Thymus (tissue), 11 donors: ENCODE results near the gene LIN7A. TPM values are rescaled to one million over a fixed set of nuclear protein-coding genes. Genes with fewer than 3 reads are reported as not detected.

Experiments
- DNase-seq, 9 donors: peaks; one replicate each; pipeline ENCODE4 v3.0.0-alpha.2; 2013; ENCODE audit warnings: low spot score in 9 of 9, low read depth in 6 of 9, missing footprints in 1 of 9
- H3K27ac ChIP-seq, 2 donors: one replicate each; pipeline ENCODE4 v1.5.1; 2013; ENCODE audit warnings: control low read depth in 1 of 2, low read depth in 1 of 2, low read length in 1 of 2, mild to moderate bottlenecking in 1 of 2, moderate library complexity in 1 of 2
- H3K27me3 ChIP-seq, 2 donors: one replicate each; pipeline ENCODE4 v1.5.1; 2013; ENCODE audit warnings: low read length in 1 of 2; ENCODE audit not compliant: control insufficient read depth in 2 of 2, insufficient read depth in 1 of 2
- H3K36me3 ChIP-seq, 2 donors: one replicate each; pipeline ENCODE4 v1.5.1; 2013; ENCODE audit warnings: low read length in 1 of 2, mild to moderate bottlenecking in 1 of 2, moderate library complexity in 1 of 2; ENCODE audit not compliant: control insufficient read depth in 2 of 2, insufficient read depth in 2 of 2
- H3K4me1 ChIP-seq, 2 donors: one replicate each; pipeline ENCODE4 v1.5.1; 2013; ENCODE audit warnings: low read length in 2 of 2; ENCODE audit not compliant: control insufficient read depth in 2 of 2, insufficient read depth in 2 of 2
- H3K4me3 ChIP-seq, 2 donors: one replicate each; pipeline ENCODE4 v1.5.1; 2013; ENCODE audit warnings: low read length in 2 of 2, control low read depth in 1 of 2, mild to moderate bottlenecking in 1 of 2
- H3K9me3 ChIP-seq, 2 donors: one replicate each; pipeline ENCODE4 v1.5.1; 2013; ENCODE audit warnings: low read length in 1 of 2, mild to moderate bottlenecking in 1 of 2; ENCODE audit not compliant: control insufficient read depth in 2 of 2, insufficient read depth in 1 of 2
- WGBS: extraction: QIAGEN DNeasy Blood & Tissue Kit; methylation state at CpG from one replicate; pipeline ENCODE4 v1.1.7; 2013; 5-methylcytosine and 5-hydroxymethylcytosine counted together
- polyA plus RNA-seq: library from polyadenylated mRNA; stranded (reverse); fragments of 200-250 nt; gene quantifications from one replicate; pipeline ENCODE4 v1.2.3, GENCODE V29; 2013
- total RNA-seq: library from RNA; stranded (reverse); fragments of 120-200 nt; gene quantifications from one replicate; pipeline ENCODE4 v1.2.4, GENCODE V29; 2013
- donor health status: healthy.

The LIN7A gene
- total and polyA plus RNA-seq, 2 donors: 0.57 to 0.76 TPM

DNA sequence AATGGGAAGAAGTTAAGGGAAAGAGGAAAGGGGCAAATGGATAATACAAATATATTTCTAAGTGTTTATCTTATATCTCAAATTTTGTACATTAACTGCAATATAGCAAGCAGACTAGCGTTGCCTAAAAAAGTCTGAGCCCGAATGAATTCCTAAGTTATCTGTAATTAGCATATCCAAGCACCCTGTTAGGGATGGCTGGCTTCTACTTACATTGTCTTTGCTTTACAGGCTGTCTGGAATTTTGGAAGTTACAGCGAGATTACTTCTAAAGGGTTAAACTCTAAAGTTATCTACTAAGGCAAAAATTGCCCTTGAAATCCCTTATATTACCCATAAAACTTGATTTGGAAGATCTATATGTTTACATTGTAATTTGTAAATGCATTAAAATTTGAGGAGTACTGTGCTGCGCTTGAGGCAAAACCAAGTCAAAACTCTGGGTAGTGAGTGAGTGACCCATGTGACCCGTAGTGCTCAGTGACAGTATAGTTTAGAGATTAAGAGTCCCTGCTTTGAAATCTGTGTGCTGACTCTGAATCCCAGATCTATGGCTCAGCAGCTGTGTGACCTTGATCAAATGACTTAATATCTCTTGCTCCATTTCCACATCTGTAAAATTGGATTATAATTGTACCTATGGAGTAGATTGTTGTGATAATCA, 17.3 kb upstream of the LIN7A start:
- Histone ChIP-seq H3K9me3 (no peaks in the 10 kb centered on the region), H3K4me3 (no peak overlapping the region), H3K27ac (no peak overlapping the region), H3K4me1 (no peaks in the 10 kb centered on the region), H3K36me3 (no peaks in the 10 kb centered on the region), H3K27me3 (no peaks in the 10 kb centered on the region)
- 64% methylated on average over 5 of the region's 5 CpGs for WGBS
- no peak for DNase-seq

- no peak overlapping the region for H3K4me3 ChIP-seq
- no peaks in the 10 kb centered on the region for H3K4me1 ChIP-seq
- no peaks in the 10 kb centered on the region for H3K9me3 ChIP-seq
- no peak overlapping the region for H3K27ac ChIP-seq
- H3K27me3 ChIP-seq: no peaks in the 10 kb centered on the region
- H3K36me3 ChIP-seq: no peaks in the 10 kb centered on the region
- no peak for DNase-seq
These were observed 14.7 kb upstream of the LIN7A start for GRCh38 chr12:80952443-80952842.

DNA sequence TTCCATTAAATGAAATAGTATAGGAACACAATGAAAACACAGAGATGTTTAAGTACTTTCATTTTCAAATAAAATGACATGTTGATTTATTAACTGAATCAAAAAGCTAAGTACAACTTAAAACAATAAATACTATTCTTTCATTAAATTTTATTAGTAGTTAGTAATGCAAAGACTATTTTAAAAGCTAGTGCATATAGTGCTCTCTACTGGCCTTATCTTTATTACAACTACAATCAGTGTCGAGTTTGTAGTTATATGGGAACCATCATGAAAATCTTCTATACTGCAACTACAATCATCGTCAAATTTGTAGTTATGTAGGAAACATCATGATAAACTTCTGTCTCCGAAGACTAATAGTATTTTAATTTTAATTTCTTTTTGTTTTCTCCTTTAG, 8.9 kb upstream of the LIN7A start:
- H3K27ac ChIP-seq: no peak overlapping the region
- WGBS: 82% methylated on average over 3 of the region's 3 CpGs
- no peak for DNase-seq
- no peaks in the 10 kb centered on the region for H3K36me3 ChIP-seq
- H3K4me3 ChIP-seq: no peak overlapping the region
- no peaks in the 10 kb centered on the region for H3K4me1 ChIP-seq
- no peaks in the 10 kb centered on the region for H3K9me3 ChIP-seq
- H3K27me3 ChIP-seq: no peaks in the 10 kb centered on the region

DNA sequence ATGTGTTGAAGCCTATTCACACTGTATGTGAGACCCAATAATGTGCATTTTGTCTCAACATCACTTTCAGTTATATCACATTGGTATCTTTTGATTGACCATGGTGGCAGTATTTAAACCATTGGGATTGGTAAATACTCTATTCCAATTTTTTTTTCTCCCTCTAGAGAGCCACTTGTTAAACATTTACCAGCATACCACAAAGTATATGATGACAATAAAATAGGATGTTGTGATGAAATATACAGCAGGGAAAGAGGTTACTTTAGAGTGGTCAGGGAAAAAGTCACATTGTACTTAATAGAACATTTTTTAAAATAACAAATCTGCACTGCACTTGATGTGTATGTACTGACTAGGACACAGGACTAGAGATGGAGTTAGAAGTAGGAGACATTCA, 5.6 kb upstream of the LIN7A start:
- Histone ChIP-seq H3K27me3 (peaks cover 2 to 10% of the 10 kb centered on the region in 2 donors), H3K9me3 (no peaks in the 10 kb centered on the region), H3K27ac (no peak overlapping the region), H3K4me3 (no peak overlapping the region), H3K4me1 (no peaks in the 10 kb centered on the region), H3K36me3 (no peaks in the 10 kb centered on the region)
- DNase-seq: no peak

- H3K27me3 ChIP-seq: peaks cover 14 to 25% of the 10 kb centered on the region in 2 donors
- WGBS: 98% methylated on average over 1 of the region's 1 CpG
- no peaks in the 10 kb centered on the region for H3K36me3 ChIP-seq
- peaks cover 0 to 2% of the 10 kb centered on the region in 2 donors for H3K9me3 ChIP-seq
- DNase-seq: no peak
- no peak overlapping the region for H3K27ac ChIP-seq
- H3K4me1 ChIP-seq: no peaks in the 10 kb centered on the region
- no peak overlapping the region for H3K4me3 ChIP-seq
These were observed 4.2 kb upstream of the LIN7A start for GRCh38 chr12:80941916-80942315.

DNA sequence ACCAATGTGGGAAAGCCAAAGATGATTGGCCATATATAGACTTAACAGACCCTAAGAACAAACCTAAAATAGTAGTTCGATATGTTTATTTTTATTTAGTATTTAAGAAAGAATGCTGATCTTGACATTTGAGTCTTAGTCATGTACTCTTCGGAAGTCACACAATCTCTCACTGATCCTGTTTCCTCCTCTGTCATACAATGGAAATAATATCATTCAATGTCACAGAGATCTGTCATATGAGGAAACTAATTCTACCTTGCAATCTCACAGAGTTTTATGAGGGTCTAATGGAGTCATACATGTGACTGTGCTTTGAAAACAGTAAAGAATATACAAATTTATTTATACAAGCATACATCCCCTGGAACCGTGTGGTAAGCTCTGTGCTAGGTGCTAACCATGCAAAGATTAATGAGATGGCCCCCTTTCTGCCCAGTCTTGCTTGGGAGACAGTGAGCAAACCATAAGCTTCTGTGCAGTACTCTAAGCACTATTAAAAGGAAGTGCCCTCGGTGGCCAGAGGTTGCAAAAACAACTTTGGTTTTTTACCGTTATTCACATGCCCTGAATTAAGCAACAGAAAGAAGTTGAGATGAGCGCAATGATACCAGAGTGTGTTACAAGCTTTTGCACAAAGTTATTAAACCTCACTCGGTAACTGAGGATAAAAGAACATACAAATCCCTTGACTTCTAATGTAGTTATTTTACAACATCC, 1.7 kb upstream of the LIN7A start:
- H3K36me3 ChIP-seq: no peaks in the 10 kb centered on the region
- H3K4me1 ChIP-seq: no peaks in the 10 kb centered on the region
- H3K27ac ChIP-seq: no peak overlapping the region
- WGBS: 58% methylated on average over 7 of the region's 7 CpGs
- peaks cover 0 to 2% of the 10 kb centered on the region in 2 donors for H3K9me3 ChIP-seq
- peaks cover 29 to 42% of the 10 kb centered on the region in 2 donors for H3K27me3 ChIP-seq
- no peak overlapping the region for H3K4me3 ChIP-seq
- DNase-seq: no peak

GRCh38 chr12:80938397-80938796, 663 bp upstream of the LIN7A start:
- DNase-seq: no peak
- no peak overlapping the region for H3K27ac ChIP-seq

DNA sequence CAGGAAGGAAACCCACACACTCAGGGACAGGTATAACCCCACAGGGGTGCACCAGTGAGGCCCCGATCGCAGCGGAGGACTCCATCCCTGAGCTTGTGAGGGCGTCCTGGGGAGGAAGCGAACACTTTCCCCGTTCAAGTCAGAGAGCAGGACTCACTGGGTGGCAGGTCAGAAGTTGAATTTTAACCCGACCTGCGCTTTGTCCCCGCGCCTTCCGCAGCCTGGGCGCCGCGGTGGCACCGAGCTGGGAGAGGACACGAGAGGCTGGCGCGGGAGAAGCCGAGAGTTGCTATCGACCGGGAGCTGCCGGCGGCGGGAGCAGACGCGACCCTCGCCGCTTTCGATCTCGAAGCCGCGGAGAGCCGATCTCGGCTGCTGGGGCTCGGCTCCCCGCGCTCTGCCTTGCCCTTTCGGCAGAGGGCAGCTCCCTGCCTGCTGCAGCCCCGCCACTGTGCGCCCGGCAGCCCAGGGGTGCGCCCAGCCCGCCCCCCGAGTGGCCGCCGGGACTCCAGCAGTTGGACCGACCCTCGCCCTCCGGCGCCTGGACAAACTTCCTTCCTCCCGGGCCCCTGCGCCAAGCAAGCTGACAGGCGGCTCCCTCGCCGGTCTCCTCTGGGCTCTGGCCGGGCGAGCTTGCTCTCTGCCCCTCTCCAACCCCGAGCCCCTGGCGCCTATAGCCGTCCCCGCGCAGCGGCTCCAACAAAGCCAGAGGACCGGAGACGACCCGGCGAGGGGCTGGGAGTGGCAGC, 918 bp downstream of the LIN7A start:
- H3K36me3 ChIP-seq: no peaks in the 10 kb centered on the region
- H3K4me3 ChIP-seq: peak overlapping the region; percentile 26 to 28
- 2% methylated on average over 67 of the region's 67 CpGs for WGBS
- H3K9me3 ChIP-seq: peaks cover 0 to 2% of the 10 kb centered on the region in 2 donors
- H3K27ac ChIP-seq: no peak overlapping the region
- peaks cover 29 to 42% of the 10 kb centered on the region in 2 donors for H3K27me3 ChIP-seq
- DNase-seq: no peak
- H3K4me1 ChIP-seq: no peaks in the 10 kb centered on the region

More at GRCh38 chr12:80938397-80938796, 663 bp upstream of the LIN7A start:
- no peaks in the 10 kb centered on the region for H3K4me1 ChIP-seq
- H3K9me3 ChIP-seq: peaks cover 0 to 2% of the 10 kb centered on the region in 2 donors
- H3K36me3 ChIP-seq: no peaks in the 10 kb centered on the region
- WGBS: 69% methylated on average over 7 of the region's 7 CpGs
- H3K4me3 ChIP-seq: no peak overlapping the region
- peaks cover 29 to 42% of the 10 kb centered on the region in 2 donors for H3K27me3 ChIP-seq

GRCh38 chr12:80936353-80936641, 1.4 kb downstream of the LIN7A start:
- H3K27ac ChIP-seq: no peak overlapping the region
- 4% methylated on average over 11 of the region's 11 CpGs for WGBS

More at GRCh38 chr12:80936353-80936641, 1.4 kb downstream of the LIN7A start:
- peaks cover 29 to 42% of the 10 kb centered on the region in 2 donors for H3K27me3 ChIP-seq
- H3K9me3 ChIP-seq: peaks cover 0 to 2% of the 10 kb centered on the region in 2 donors
- peak overlapping the region in 1 of 2 donors; percentile 28 for H3K4me3 ChIP-seq
- no peaks in the 10 kb centered on the region for H3K4me1 ChIP-seq
- H3K36me3 ChIP-seq: no peaks in the 10 kb centered on the region
- no peak for DNase-seq
